Ectodermal cell (in vitro differentiated cells): ENCODE results near the gene CFI.

Source experiments
- H3K27ac ChIP-seq: 2 replicates; pipeline ENCODE4 v1.7.0; 2013; ENCODE audit warnings: mild to moderate bottlenecking, low read depth, low read length; ENCODE audit not compliant: insufficient read depth, poor library complexity, severe bottlenecking
- H3K27me3 ChIP-seq: 2 replicates; pipeline ENCODE4 v1.7.0; 2013; ENCODE audit warnings: mild to moderate bottlenecking, low read length; ENCODE audit not compliant: insufficient read depth, control insufficient read depth, poor library complexity, severe bottlenecking
- H3K36me3 ChIP-seq: one replicate; pipeline ENCODE4 v1.7.0; 2013; ENCODE audit warnings: low read length; ENCODE audit not compliant: control insufficient read depth, insufficient read depth
- H3K4me1 ChIP-seq: one replicate; pipeline ENCODE4 v1.7.0; 2013; ENCODE audit warnings: low read length; ENCODE audit not compliant: control insufficient read depth, insufficient read depth
- H3K4me3 ChIP-seq: 2 replicates; pipeline ENCODE4 v1.7.0; 2013; ENCODE audit warnings: low read depth, low read length, control low read depth; ENCODE audit not compliant: insufficient read depth
- H3K9me3 ChIP-seq: 2 replicates; pipeline ENCODE4 v1.7.0; 2013; ENCODE audit warnings: mild to moderate bottlenecking, low read length, moderate library complexity; ENCODE audit not compliant: control insufficient read depth
- WGBS, 2 experiments: methylation state at CpG; one replicate each; pipeline ENCODE4 v1.1.7; 2013; ENCODE audit warnings: missing lambda C conversion rate in 2 of 2; 5-methylcytosine and 5-hydroxymethylcytosine counted together

Gene CFI

GRCh38 chr4:109754093-109754857, 47.5 kb downstream of the CFI start:
- WGBS, 2 experiments, result 92 to 95% methylated on average over 6 of the region's 7 CpGs
- Histone ChIP-seq H3K27ac (no peak overlapping the region), H3K9me3 (no peaks in the 10 kb centered on the region), H3K36me3 (no peaks in the 10 kb centered on the region), H3K4me1 (no peaks in the 10 kb centered on the region), H3K27me3 (no peaks in the 10 kb centered on the region), H3K4me3 (no peak overlapping the region)

- Histone ChIP-seq H3K27me3 (no peaks in the 10 kb centered on the region), H3K9me3 (no peaks in the 10 kb centered on the region), H3K27ac (no peak overlapping the region), H3K4me3 (no peak overlapping the region), H3K4me1 (no peaks in the 10 kb centered on the region), H3K36me3 (no peaks in the 10 kb centered on the region)
- WGBS, 2 experiments, result no CpG with 5 or more reads among the region's 1 CpG
Measured at GRCh38 chr4:109752525-109752924, 49.3 kb downstream of the CFI start.

GRCh38 chr4:109751852-109752251, 49.9 kb downstream of the CFI start:
- 93 to 100% methylated on average over 1 to 3 of the region's 4 CpGs for WGBS, 2 experiments
- H3K4me3 ChIP-seq, result no peak overlapping the region
- no peaks in the 10 kb centered on the region for H3K36me3 ChIP-seq
- no peaks in the 10 kb centered on the region for H3K4me1 ChIP-seq
- no peak overlapping the region for H3K27ac ChIP-seq
- H3K27me3 ChIP-seq, result no peaks in the 10 kb centered on the region
- H3K9me3 ChIP-seq, result no peaks in the 10 kb centered on the region

- 96% methylated on average over 4 of the region's 4 CpGs for WGBS, 2 experiments
- H3K27ac ChIP-seq, result no peak overlapping the region
- H3K4me1 ChIP-seq, result no peaks in the 10 kb centered on the region
- no peak overlapping the region for H3K4me3 ChIP-seq
- no peaks in the 10 kb centered on the region for H3K9me3 ChIP-seq
- no peaks in the 10 kb centered on the region for H3K27me3 ChIP-seq
- no peaks in the 10 kb centered on the region for H3K36me3 ChIP-seq
Measured at GRCh38 chr4:109750652-109751244, 51.1 kb downstream of the CFI start.

GRCh38 chr4:109749388-109750082, 52.3 kb downstream of the CFI start:
- Histone ChIP-seq H3K27ac (no peak overlapping the region), H3K27me3 (no peaks in the 10 kb centered on the region)
- 95 to 97% methylated on average over 6 of the region's 7 CpGs for WGBS, 2 experiments

GRCh38 chr4:109748114-109748513, 53.7 kb downstream of the CFI start:
- no peaks in the 10 kb centered on the region for H3K27me3 ChIP-seq
- WGBS, 2 experiments, result 94 to 100% methylated on average over 1 of the region's 1 CpG
- no peaks in the 10 kb centered on the region for H3K9me3 ChIP-seq

More at GRCh38 chr4:109749388-109750082, 52.3 kb downstream of the CFI start:
- H3K4me1 ChIP-seq, result no peaks in the 10 kb centered on the region
- no peaks in the 10 kb centered on the region for H3K9me3 ChIP-seq
- H3K36me3 ChIP-seq, result no peaks in the 10 kb centered on the region
- H3K4me3 ChIP-seq, result no peak overlapping the region

GRCh38 chr4:109746728-109747127, 55.1 kb downstream of the CFI start:
- Histone ChIP-seq H3K27me3 (no peaks in the 10 kb centered on the region), H3K27ac (no peak overlapping the region), H3K4me3 (no peak overlapping the region), H3K9me3 (no peaks in the 10 kb centered on the region), H3K36me3 (no peaks in the 10 kb centered on the region), H3K4me1 (no peaks in the 10 kb centered on the region)
- WGBS, 2 experiments, result 75 to 89% methylated on average over 2 of the region's 2 CpGs

More at GRCh38 chr4:109748114-109748513, 53.7 kb downstream of the CFI start:
- no peak overlapping the region for H3K4me3 ChIP-seq
- H3K27ac ChIP-seq, result no peak overlapping the region
- no peaks in the 10 kb centered on the region for H3K4me1 ChIP-seq
- H3K36me3 ChIP-seq, result no peaks in the 10 kb centered on the region

- Histone ChIP-seq H3K27ac (no peak overlapping the region), H3K9me3 (no peaks in the 10 kb centered on the region), H3K4me1 (no peaks in the 10 kb centered on the region), H3K4me3 (no peak overlapping the region), H3K27me3 (no peaks in the 10 kb centered on the region), H3K36me3 (no peaks in the 10 kb centered on the region)
Measured at GRCh38 chr4:109745830-109746229, 56.0 kb downstream of the CFI start.

- Histone ChIP-seq H3K27ac (no peak overlapping the region), H3K4me3 (no peak overlapping the region), H3K27me3 (no peaks in the 10 kb centered on the region), H3K9me3 (no peaks in the 10 kb centered on the region), H3K36me3 (no peaks in the 10 kb centered on the region), H3K4me1 (no peaks in the 10 kb centered on the region)
- 90 to 95% methylated on average over 3 of the region's 3 CpGs for WGBS, 2 experiments
Measured at GRCh38 chr4:109739547-109739946, 62.3 kb downstream of the CFI start.

GRCh38 chr4:109738104-109738872, 63.5 kb downstream of the CFI start:
- Histone ChIP-seq H3K36me3 (no peaks in the 10 kb centered on the region), H3K4me1 (no peaks in the 10 kb centered on the region), H3K27me3 (no peaks in the 10 kb centered on the region), H3K27ac (no peak overlapping the region), H3K9me3 (no peaks in the 10 kb centered on the region), H3K4me3 (no peak overlapping the region)
- 83 to 85% methylated on average over 10 of the region's 10 CpGs for WGBS, 2 experiments
